NOMO-1 treated with dmso at 0.1 percent for 144 hours (cell line): ENCODE data around the gene TRPM4.
"Not testable (repeated sequence)": the region's sequence is repeated elsewhere in the genome, so short reads cannot be mapped to it uniquely, and the experiment has no call there.

Experiments
- DNase-seq: peaks from one replicate; lab custom pipeline; 2025; ENCODE audit not compliant: unreplicated experiment; lab: John Stamatoyannopoulos, UW

TRPM4 gene

DNA sequence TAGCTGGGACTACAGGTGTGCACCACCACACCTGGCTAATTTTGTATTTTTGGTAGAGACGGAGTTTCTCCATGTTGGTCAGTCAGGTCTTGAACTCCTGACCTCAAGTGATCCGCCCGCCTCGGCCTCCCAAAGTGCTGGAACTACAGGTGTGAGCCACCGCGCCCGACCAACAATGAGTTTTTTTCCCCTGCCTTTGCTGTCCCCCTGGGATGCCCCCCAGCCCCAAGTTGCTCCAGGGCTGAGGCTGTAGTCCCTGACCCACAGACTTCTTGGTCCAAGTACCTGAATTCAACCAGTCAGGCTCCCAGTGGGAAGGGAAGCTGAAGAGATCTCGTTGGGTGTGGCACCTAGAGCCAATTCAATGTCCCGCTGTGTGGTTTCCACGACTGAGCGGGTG is 66.8 kb downstream of the TRPM4 start:
- not testable (repeated sequence) for DNase-seq

DNA sequence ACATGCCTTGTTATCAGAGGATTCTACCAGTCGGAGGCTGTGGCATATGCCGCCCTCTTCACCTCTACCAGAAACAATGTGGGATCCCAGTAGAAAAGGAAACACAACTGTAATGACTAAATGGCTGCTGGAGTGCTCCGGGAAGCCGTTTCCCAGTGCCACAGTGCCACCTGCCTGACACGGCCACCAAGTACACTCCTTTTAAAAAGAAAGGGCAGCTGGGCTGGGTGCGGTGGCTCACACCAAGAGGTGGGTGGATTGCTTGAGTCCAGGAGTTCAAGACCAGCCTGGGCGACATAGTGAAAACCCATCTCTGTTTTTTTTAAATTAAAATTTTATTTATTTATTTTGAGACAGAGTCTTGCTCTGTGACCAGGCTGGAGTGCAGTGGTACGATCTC is 67.3 kb downstream of the TRPM4 start:
- DNase-seq, result peak; percentile 16

DNA sequence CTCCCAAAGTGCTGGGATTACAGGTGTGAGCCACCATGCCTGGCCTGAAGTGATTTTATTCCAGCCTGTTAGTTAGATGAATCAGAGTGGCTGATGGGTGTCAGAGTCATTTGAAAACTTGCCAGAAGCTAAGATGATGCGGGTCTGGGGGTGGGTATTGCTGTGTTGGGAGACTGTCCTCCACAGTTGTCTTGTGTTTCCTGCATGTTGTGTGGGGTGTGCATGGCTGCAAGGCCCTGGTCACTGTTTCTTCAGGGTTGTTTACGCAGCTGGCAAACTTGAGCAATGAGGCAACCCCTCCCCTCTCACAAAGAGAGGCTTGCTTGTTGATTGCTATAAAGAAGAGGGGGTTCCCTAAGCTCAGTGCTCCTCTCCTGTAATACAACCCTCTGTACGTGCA is 71.8 kb downstream of the TRPM4 start:
- DNase-seq, result no peak

DNA sequence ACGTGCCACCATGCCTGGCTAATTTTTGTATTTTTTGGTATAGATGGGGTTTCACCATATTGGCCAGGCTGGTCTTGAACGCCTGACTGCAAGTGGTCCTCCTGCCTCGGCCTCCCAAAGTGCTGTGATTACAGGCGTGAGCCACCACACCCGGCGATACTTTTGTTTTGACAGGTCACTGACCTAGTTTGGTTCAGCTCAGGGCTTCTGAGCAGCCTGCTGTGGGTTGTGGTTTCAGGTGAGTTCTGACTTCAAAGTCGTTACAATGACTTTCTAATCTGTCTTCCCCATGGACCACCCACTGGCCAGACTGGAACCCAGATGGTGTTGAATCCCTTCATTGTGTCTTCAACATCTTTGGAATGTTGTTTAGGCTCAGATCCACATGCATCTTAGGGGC is 73.8 kb downstream of the TRPM4 start:
- DNase-seq, result no peak

DNA sequence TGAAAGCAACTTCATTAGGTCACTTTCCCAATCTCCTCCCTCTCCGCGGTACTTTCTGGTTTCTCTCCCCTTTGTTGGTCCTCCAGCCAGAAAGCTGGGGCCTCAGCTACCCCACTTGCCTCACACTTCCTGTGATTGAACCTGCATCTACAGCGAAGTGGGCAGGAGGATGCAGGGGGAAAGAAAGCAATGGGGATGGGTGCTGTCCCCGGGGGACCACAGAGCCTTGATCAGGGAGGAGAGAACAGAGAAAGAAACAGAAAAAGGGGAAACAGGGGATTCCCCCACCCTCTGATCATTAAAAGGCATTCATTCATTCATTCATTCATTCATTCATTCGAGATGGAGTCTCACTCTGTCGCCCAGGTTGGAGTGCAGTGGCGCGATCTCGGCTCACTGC is 74.2 kb downstream of the TRPM4 start:
- DNase-seq, result no peak

DNA sequence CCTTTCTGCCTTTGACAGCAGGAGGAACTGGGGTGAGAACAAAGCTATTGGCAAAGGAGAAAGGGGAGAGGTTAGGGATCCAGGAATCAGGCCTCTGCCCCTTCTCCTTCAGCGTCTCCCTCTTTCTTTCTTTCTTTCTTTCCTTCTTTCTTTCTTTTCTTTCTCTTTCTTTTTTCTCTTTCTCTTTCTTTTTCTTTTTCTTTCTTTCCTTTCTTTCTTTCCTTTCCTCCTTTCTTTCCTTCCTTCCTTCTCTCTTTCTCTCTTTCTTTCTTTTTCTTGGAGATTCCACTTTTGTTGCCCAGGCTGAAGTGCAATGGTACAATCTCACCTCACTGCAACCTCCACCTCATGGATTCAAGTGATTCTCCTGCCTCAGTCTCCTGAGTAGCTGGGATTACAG is 75.6 kb downstream of the TRPM4 start:
- no peak for DNase-seq

DNA sequence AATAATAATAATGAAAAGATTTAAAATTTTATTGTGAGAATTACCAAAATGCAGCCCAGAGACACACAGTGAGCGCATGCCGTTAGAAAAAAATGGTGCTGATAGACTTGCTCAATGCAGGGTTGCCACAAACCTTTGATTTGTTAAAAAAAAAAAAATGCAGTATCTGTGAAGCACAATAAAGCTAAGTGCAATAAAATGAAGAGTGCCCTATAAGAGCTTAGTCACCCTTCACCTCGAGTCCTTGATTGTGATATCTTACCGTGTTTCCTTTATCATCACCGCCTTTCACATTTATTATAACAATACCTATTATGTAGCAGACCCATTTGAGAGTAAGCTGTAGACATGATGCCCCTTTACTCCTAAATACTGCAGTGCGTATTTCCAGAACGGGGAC is 84.2 kb downstream of the TRPM4 start:
- DNase-seq, result no peak

DNA sequence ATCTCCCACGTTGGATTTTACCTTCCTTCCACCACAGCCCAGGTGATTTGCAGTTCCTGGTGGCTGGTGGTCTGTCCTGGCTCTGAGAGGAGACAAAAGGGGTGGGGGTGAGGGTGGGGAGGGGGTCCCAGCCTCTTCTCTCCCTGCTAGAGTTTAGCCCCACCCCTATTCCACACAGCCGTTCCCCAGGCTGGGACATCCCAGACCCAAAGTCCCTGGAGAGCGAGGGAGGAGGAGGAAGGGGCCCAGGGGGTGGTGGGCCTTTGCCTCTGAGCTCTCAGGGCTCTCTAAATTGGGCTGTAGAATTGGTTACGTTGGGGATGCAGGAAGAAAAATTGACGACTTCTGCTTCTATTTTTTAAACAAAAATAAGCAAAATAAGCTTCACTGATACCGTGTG is 85.5 kb downstream of the TRPM4 start:
- DNase-seq, result no peak

DNA sequence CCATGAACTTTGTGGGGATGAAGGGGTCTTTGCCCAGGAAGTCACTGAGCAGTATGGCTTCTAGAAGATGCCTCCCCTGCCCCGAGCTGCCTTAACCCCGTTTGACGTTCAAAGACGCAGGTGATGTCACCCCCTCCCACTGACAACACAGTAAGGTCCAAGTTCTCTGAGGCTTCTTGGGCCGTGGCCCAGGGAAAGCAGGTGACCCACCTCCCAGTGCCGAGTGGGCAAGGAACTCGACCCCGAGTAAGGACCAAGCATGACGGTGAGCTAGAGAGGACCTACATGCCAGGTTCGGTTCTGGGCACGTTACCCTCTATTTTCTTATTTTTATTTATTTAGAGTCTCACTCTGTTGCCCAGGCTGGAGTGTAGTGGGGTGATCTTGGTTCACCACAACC is 86.1 kb downstream of the TRPM4 start:
- DNase-seq, result no peak

DNA sequence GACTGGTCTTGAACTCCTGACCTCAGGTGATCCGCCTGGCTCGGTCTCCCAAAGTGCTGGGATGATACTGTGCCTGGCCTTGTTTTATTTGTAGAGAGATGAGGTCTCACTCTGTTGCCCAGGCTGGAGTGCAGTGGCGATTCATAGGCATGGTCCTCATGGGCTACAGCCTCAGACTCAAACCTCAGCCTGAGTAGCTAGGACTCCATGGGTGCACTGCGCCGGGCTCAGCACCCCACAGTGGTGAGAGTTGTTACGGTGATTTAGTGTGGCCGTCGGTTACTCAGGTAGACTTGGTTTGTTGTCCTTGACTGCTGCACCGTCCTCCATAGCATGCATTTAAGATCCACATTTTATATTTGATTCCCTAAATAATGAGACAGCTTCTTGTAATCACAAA is 86.7 kb downstream of the TRPM4 start:
- DNase-seq, result no peak

DNA sequence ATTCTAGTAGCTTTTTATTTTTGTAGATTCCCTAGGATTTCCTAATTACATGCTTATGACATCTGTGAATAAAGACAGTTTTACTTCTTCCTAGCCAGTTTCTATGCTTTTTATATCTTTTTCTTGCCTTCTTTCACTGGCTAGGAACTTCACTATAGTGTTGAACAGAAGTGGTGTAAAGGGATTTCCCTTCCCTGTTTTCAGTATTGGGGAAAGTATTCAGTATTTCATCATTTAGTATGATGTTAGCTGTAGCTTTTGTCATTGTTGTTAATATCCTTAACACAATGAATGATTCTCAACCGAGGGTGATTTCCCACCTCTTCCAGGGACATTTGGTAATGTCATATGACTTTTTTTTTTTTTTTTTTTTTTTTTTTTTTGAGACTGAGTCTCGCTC is 90.1 kb downstream of the TRPM4 start:
- no peak for DNase-seq

DNA sequence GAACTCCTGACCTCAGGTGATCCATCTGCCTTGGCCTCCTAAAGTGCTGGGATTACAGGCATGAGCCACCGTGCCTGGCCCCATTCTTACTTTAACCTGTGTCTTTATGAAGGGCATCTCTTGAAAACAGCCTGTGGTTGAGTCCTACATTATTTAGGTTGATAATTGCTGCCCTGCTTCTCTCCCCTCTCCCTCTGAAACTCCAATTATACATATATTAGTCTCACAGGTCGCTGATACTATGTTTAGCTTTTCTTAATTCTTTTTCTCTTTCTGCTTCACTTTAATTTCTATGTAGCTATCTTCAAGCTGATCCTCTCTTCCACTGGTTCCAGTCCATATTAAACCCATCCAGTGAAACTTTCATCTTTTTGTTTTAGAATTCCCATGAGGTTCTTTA is 92.3 kb downstream of the TRPM4 start:
- no peak for DNase-seq

DNA sequence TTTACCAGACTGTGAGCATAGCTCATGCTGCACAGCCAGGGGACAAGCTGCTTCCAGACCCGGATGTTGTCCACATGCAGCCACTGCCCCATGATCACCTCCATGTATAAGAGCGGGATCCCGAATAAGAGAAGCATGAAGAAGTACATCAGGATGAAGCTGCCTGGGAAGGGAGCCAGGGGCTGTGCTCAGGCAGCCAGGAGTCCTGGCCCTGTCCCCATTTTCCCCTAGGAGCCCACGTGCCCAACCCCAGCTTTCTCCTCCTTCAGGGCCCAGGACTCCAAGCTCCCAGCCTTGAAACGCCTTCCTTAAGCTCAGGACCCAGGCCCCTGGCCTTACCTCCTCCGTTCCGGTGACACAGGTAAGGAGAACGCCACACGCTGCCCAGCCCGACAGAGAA is 98.1 kb downstream of the TRPM4 start:
- DNase-seq, result no peak

DNA sequence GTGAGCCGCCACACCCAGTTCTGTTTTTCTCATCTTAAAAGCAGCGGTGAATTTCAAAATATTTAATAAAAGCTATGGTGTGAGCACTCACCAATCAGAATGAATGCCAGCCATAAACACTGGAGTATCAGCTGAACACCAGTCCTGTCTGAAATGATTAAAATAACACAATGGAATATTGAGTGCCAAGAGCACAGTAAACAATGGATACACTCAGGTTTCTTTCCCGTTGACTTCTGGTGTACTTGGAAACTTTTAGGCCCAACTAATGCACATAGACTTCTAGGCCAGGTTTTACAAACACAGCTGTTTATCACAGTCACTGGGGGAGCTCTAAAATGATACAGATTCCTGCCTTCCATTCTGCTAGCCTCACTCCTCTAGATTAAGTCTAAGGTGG is 99.1 kb downstream of the TRPM4 start:
- DNase-seq, result no peak
